IPS-20b (cell line): ENCODE data around the gene CENPP.

Source experiments
- H3K27ac ChIP-seq: one replicate; pipeline ENCODE4 v1.5.1; 2013; ENCODE audit warnings: low read length
- H3K27me3 ChIP-seq: 2 replicates; pipeline ENCODE4 v1.6.1; 2013; ENCODE audit warnings: mild to moderate bottlenecking, low read length, inconsistent platforms; ENCODE audit not compliant: insufficient read depth
- H3K36me3 ChIP-seq: 2 replicates; pipeline ENCODE4 v1.6.1; 2013; ENCODE audit warnings: low read depth, mild to moderate bottlenecking, inconsistent platforms, low read length, moderate library complexity; ENCODE audit not compliant: insufficient read depth
- H3K4me1 ChIP-seq: 2 replicates; pipeline ENCODE4 v1.6.1; 2013; ENCODE audit warnings: mild to moderate bottlenecking, control low read depth, inconsistent platforms, low read length, moderate library complexity; ENCODE audit not compliant: insufficient read depth
- H3K4me3 ChIP-seq: 2 replicates; pipeline ENCODE4 v1.5.1; 2013; ENCODE audit warnings: mild to moderate bottlenecking, low read length, inconsistent platforms
- H3K9ac ChIP-seq: 2 replicates; pipeline ENCODE4 v1.6.1; 2013; ENCODE audit warnings: low read depth, mild to moderate bottlenecking, inconsistent platforms, low read length, moderate library complexity
- H3K9me3 ChIP-seq: 2 replicates; pipeline ENCODE4 v1.6.1; 2013; ENCODE audit warnings: mild to moderate bottlenecking, low read depth, low read length, inconsistent platforms; ENCODE audit not compliant: insufficient read depth

The CENPP gene

GRCh38 chr9:92385477-92385876 is 59.7 kb downstream of the CENPP start:
- H3K36me3 ChIP-seq: no peaks in the 10 kb centered on the region
- no peaks in the 10 kb centered on the region for H3K27me3 ChIP-seq
- H3K4me3 ChIP-seq: no peak overlapping the region
- H3K4me1 ChIP-seq: no peaks in the 10 kb centered on the region; the same call in 1 of the 2 replicates
- H3K9ac ChIP-seq: no peak overlapping the region
- H3K27ac ChIP-seq: no peak overlapping the region
- H3K9me3 ChIP-seq: no peaks in the 10 kb centered on the region

- H3K36me3 ChIP-seq: no peaks in the 10 kb centered on the region
- H3K27ac ChIP-seq: no peak overlapping the region
- no peak overlapping the region for H3K9ac ChIP-seq
- no peaks in the 10 kb centered on the region for H3K9me3 ChIP-seq
- no peaks in the 10 kb centered on the region for H3K27me3 ChIP-seq
- H3K4me3 ChIP-seq: no peak overlapping the region
- H3K4me1 ChIP-seq: no peaks in the 10 kb centered on the region; the same call in 1 of the 2 replicates
Observed at GRCh38 chr9:92385953-92386352, 60.2 kb downstream of the CENPP start.

- Histone ChIP-seq H3K9ac (no peak overlapping the region), H3K27me3 (no peaks in the 10 kb centered on the region), H3K4me1 (no peaks in the 10 kb centered on the region), H3K9me3 (no peaks in the 10 kb centered on the region), H3K4me3 (no peak overlapping the region), H3K27ac (no peak overlapping the region), H3K36me3 (no peaks in the 10 kb centered on the region)
Observed at GRCh38 chr9:92392690-92393089, 66.9 kb downstream of the CENPP start.

GRCh38 chr9:92393686-92394085 is 67.9 kb downstream of the CENPP start:
- Histone ChIP-seq H3K9me3 (no peaks in the 10 kb centered on the region), H3K27ac (no peak overlapping the region), H3K4me3 (no peak overlapping the region), H3K9ac (no peak overlapping the region), H3K36me3 (no peaks in the 10 kb centered on the region), H3K27me3 (no peaks in the 10 kb centered on the region), H3K4me1 (no peaks in the 10 kb centered on the region)

- Histone ChIP-seq H3K9ac (no peak overlapping the region), H3K36me3 (no peaks in the 10 kb centered on the region), H3K9me3 (no peaks in the 10 kb centered on the region), H3K27ac (no peak overlapping the region), H3K27me3 (no peaks in the 10 kb centered on the region), H3K4me3 (no peak overlapping the region), H3K4me1 (no peaks in the 10 kb centered on the region)
Observed at GRCh38 chr9:92395617-92396016, 69.9 kb downstream of the CENPP start.

GRCh38 chr9:92397853-92398252 is 72.1 kb downstream of the CENPP start:
- no peak overlapping the region for H3K27ac ChIP-seq
- no peak overlapping the region for H3K9ac ChIP-seq
- H3K4me3 ChIP-seq: no peak overlapping the region
- H3K36me3 ChIP-seq: no peaks in the 10 kb centered on the region
- H3K27me3 ChIP-seq: no peaks in the 10 kb centered on the region
- H3K4me1 ChIP-seq: no peaks in the 10 kb centered on the region
- H3K9me3 ChIP-seq: no peaks in the 10 kb centered on the region

- H3K27ac ChIP-seq: no peak overlapping the region
- H3K9ac ChIP-seq: no peak overlapping the region
- H3K4me1 ChIP-seq: no peaks in the 10 kb centered on the region
- no peaks in the 10 kb centered on the region for H3K9me3 ChIP-seq
- H3K36me3 ChIP-seq: no peaks in the 10 kb centered on the region
- H3K27me3 ChIP-seq: no peaks in the 10 kb centered on the region
- no peak overlapping the region for H3K4me3 ChIP-seq
Observed at GRCh38 chr9:92402360-92402759, 76.6 kb downstream of the CENPP start.

GRCh38 chr9:92402826-92403745 is 77.3 kb downstream of the CENPP start:
- Histone ChIP-seq H3K27me3 (no peaks in the 10 kb centered on the region), H3K4me1 (no peaks in the 10 kb centered on the region), H3K9me3 (no peaks in the 10 kb centered on the region), H3K9ac (no peak overlapping the region), H3K27ac (no peak overlapping the region), H3K4me3 (no peak overlapping the region), H3K36me3 (no peaks in the 10 kb centered on the region)

GRCh38 chr9:92404042-92404836 is 78.5 kb downstream of the CENPP start, which contains the start of gene OGN:
Gene OGN, minus strand, starts transcription at chr9:92404578. Its CDS starts 1,171 bp downstream, at chr9:92403407.
- Histone ChIP-seq H3K36me3 (no peaks in the 10 kb centered on the region), H3K27ac (no peak within 1 kb of the TSS), H3K9ac (no peak within 1 kb of the TSS), H3K27me3 (no peaks in the 10 kb centered on the region), H3K4me3 (no peak within 1 kb of the TSS), H3K4me1 (no peaks in the 10 kb centered on the region), H3K9me3 (no peaks in the 10 kb centered on the region)

- H3K27ac ChIP-seq: no peak overlapping the region
- no peaks in the 10 kb centered on the region for H3K4me1 ChIP-seq
- no peaks in the 10 kb centered on the region for H3K36me3 ChIP-seq
- no peak overlapping the region for H3K4me3 ChIP-seq
- H3K9me3 ChIP-seq: no peaks in the 10 kb centered on the region
- no peaks in the 10 kb centered on the region for H3K27me3 ChIP-seq
- H3K9ac ChIP-seq: no peak overlapping the region
Observed at GRCh38 chr9:92405818-92406217, 80.1 kb downstream of the CENPP start.

GRCh38 chr9:92406477-92406876 is 80.7 kb downstream of the CENPP start:
- Histone ChIP-seq H3K36me3 (no peaks in the 10 kb centered on the region), H3K27ac (no peak overlapping the region), H3K9me3 (no peaks in the 10 kb centered on the region), H3K4me1 (no peaks in the 10 kb centered on the region), H3K27me3 (no peaks in the 10 kb centered on the region), H3K4me3 (no peak overlapping the region), H3K9ac (no peak overlapping the region)

GRCh38 chr9:92407818-92408217 is 82.1 kb downstream of the CENPP start:
- H3K9ac ChIP-seq: no peak overlapping the region
- no peak overlapping the region for H3K4me3 ChIP-seq
- H3K27ac ChIP-seq: no peak overlapping the region
- no peaks in the 10 kb centered on the region for H3K27me3 ChIP-seq
- no peaks in the 10 kb centered on the region for H3K9me3 ChIP-seq
- no peaks in the 10 kb centered on the region for H3K4me1 ChIP-seq
- H3K36me3 ChIP-seq: no peaks in the 10 kb centered on the region
